ENCODE measurements around the gene FOXP3. TPM values are rescaled to one million over a fixed set of nuclear protein-coding genes. Genes with fewer than 3 reads are reported as not detected.
A peak's percentile ranks its signal among the peaks of the same experiment; 100 is the strongest.

FOXP3 gene
- total and polyA plus RNA-seq, 2 experiments from 2014 or later: 0.11 to 0.28 TPM

DNA sequence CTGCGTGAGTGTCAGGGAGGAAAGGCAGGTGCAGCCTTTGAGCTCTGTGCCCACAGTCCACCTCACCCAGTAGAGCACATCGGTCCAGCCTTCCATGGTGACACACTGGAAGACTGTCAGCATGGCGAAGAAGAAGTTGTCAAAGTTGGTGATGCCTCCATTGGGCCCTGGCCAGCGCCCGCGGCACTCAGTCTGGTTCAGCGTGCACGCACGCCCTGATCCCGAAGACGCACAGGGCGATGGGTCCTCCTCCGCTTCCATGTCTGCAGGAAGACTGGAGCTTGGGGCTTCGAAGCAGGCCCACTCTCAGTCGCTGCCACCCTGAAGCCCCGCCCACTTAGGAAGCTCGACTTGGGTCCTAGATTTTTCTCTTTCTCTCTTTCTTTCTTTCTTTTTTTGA is 36.3 kb downstream of the FOXP3 start:
- Histone ChIP-seq H3K9me2 (ENCODE audit: insufficient read depth) (no peaks in the 10 kb centered on the region), H3K79me2 (replicated peaks; ENCODE audit: insufficient read depth) (no peaks in the 10 kb centered on the region), H3K4me2 (no peak overlapping the region), H3K4me1 (ENCODE audit: insufficient read depth) (no peaks in the 10 kb centered on the region), H3K27ac (ENCODE audit: low read depth) (no peak overlapping the region), H3K36me3 (ENCODE audit: insufficient read depth) (no peaks in the 10 kb centered on the region), H3K27me3 (ENCODE audit: insufficient read depth) (no peaks in the 10 kb centered on the region), H3F3A (replicated peaks; ENCODE audit: low read depth) (no peaks in the 10 kb centered on the region), H4K20me1 (replicated peaks; ENCODE audit: insufficient read depth) (no peaks in the 10 kb centered on the region), H2AFZ (no peak overlapping the region), H3K4me3 (no peak overlapping the region)
- TF ChIP-seq STAT1 (IDR thresholded peaks at IDR 0.05; ENCODE audit: unreplicated experiment) (no peak), ZNF114 (CRISPR knock-in tag; IDR thresholded peaks at IDR 0.05) (no peak), EZH2phosphoT487 (IDR thresholded peaks at IDR 0.05; ENCODE audit: unreplicated experiment) (no peak), EZH2 (IDR thresholded peaks at IDR 0.05; ENCODE audit: low read depth, unreplicated experiment) (no peak), REST (IDR thresholded peaks at IDR 0.05; ENCODE audit: unreplicated experiment) (no peak), ETS1 (IDR thresholded peaks at IDR 0.05) (no peak), ZNF331 (CRISPR knock-in tag; IDR thresholded peaks at IDR 0.05; ENCODE audit: low read depth) (no peak), JUNB (IDR thresholded peaks at IDR 0.05; ENCODE audit: unreplicated experiment) (no peak), CREB1 (CRISPR knock-in tag; IDR thresholded peaks at IDR 0.05; ENCODE audit: low read depth) (no peak), NANOG (IDR thresholded peaks at IDR 0.05; ENCODE audit: borderline replicate concordance) (no peak), POLR2AphosphoS5 (IDR thresholded peaks at IDR 0.05; ENCODE audit: low read depth) (no peak), ZNF462 (CRISPR knock-in tag; IDR thresholded peaks at IDR 0.05) (no peak)
- TF ChIP-seq, protein P1, sequence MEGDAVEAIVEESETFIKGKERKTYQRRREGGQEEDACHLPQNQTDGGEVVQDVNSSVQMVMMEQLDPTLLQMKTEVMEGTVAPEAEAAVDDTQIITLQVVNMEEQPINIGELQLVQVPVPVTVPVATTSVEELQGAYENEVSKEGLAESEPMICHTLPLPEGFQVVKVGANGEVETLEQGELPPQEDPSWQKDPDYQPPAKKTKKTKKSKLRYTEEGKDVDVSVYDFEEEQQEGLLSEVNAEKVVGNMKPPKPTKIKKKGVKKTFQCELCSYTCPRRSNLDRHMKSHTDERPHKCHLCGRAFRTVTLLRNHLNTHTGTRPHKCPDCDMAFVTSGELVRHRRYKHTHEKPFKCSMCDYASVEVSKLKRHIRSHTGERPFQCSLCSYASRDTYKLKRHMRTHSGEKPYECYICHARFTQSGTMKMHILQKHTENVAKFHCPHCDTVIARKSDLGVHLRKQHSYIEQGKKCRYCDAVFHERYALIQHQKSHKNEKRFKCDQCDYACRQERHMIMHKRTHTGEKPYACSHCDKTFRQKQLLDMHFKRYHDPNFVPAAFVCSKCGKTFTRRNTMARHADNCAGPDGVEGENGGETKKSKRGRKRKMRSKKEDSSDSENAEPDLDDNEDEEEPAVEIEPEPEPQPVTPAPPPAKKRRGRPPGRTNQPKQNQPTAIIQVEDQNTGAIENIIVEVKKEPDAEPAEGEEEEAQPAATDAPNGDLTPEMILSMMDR (conservative IDR thresholded peaks at IDR 0.05; ENCODE audit: low read depth in 2 of 2): no peak
- ATAC-seq (no peak), DNase-seq (ENCODE audit: low spot score) (peak; percentile 18)
- no peaks in the 10 kb centered on the region for H3K9me3 Mint-ChIP-seq
- no peak overlapping the region for H3K27ac Mint-ChIP-seq
- no peak overlapping the region for H3K4me3 Mint-ChIP-seq
- peaks cover 10% of the 10 kb centered on the region; the same call in 2 of the 3 replicates for H3K4me1 Mint-ChIP-seq
- H3K36me3 Mint-ChIP-seq (ENCODE audit: low read depth): no peaks in the 10 kb centered on the region; the same call in 2 of the 3 replicates
- peaks cover 14% of the 10 kb centered on the region for H3K27me3 Mint-ChIP-seq (ENCODE audit: insufficient read depth, low read depth, poor library complexity)
